NCI-H1436 treated with DMSO at 0.1 percent for 48 hours (cell line): ENCODE measurements around the gene TUB.

Source experiments
- DNase-seq: peaks from one replicate; lab custom pipeline; 2025; lab: John Stamatoyannopoulos, UW

TUB gene

DNA sequence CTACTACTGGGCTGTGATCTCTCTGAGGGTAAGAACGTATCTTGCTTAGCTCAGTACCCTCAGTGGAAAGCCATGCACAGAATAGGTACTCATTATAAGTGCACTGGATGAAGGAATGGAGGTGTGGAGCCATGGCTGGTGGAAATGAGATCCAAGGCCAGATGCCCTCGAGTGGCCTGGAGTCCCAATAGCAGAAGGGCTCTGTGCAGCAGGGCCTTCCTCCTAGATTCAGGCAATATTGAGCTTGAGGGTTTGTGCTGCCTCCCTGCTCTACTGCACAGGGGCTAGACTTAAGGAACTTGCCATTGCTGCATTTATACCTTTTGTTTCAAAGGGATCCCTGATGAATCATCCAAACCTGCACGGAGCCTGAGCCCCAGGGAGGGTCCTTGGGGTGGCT is 33.6 kb upstream of the TUB start:
- DNase-seq = no peak

DNA sequence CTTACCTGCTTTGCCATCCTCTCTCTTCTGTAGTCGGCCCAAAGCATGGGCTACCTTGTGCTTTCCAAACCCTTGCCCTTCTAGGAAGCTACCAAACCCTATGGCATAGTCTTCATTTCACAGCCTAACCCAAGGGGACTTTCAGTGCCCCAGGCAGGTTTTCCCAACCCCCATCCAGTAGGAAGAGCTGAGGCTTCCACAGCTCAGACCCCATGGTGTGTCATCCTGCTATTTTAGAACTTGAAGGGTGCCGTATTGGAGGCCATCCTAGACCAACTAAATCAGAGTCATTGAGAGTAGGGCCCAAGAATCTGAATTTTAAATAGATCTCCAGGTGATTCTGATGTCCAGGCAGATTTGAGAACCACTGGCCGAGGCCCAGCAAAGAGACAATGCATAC is 31.9 kb upstream of the TUB start:
- no peak for DNase-seq

GRCh38 chr11:8055091-8055835 is 25.7 kb upstream of the TUB start:
- DNase-seq = no peak

DNA sequence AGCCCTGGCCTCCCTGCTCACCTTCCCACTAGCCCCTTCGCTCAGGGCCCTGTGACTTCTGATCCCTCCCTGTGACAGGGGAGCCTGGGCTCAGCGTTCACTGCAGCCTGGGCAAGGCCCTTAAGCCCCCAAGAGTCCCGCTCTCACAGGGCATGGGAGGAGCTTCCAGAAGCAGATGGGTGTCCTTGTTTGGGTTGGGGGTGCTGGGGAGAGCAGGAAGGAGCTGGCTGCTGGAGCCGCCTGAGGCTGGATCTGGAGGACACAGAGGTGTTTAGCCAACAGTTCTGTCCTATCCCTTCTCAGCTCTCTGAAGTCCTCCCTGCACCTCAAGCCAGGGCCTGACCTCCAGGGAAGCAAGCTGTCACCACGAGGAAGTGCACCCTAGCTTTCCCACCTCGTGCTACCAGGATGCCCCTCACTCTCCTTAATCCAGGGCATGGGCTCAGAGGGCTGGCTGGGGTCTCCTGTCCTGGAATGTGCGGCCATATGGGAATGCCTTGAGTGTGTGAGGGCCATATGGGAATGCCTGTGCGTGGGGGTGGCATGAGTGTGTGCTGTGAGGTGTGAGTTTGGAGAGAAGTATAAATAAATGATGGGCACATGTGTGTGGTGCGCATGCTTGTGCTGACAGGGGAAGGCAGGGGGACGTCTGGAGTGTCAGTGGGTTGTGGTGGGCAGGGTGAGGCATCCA is 25.0 kb upstream of the TUB start:
- no peak for DNase-seq

- no peak for DNase-seq
Observed at GRCh38 chr11:8056810-8057463, 24.1 kb upstream of the TUB start.

DNA sequence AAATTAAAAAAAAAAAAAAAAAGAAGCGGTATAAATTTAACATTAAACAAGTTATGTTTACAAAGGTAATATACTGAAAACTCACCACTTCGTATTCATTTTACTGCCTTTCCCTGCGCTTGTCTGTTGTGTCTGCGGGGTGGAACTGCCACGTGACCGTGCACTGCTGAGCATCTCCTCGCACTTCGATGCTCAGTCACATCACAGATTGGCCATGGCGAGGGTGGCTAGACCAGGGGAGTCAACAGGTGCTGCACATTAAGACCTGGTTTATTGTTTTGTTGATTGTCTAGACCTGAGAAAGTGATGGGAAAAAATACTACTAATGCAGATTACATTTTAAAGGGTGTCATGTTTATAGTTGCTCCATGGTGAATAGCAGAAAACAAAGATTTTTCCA is 22.8 kb upstream of the TUB start:
- DNase-seq = no peak

GRCh38 chr11:8059030-8059429 is 22.0 kb upstream of the TUB start:
- DNase-seq = no peak

DNA sequence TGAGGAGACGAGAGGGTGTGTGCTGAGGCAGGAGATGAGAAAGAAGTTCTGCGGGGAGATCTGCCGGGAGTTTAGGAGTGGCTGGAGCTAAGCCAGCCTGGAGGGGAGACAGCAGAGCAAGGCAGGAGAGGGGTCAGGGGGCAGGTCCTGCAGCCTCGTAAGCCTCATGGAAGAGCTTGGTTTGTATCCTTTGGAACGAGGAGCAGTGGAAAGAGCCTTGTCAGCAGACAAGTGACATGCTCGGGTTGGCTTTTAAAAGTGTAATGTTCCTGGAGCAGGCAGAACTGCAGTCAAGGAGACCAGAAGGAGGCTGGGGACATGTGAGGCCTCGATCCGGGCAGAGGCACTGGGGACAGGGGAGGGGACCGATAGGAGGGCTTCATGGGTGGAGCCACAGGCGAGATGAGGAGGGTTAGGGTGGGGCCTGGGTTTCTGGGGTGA is 21.4 kb upstream of the TUB start:
- no peak for DNase-seq

- DNase-seq = no peak
Observed at GRCh38 chr11:8060146-8060719, 20.8 kb upstream of the TUB start.

- DNase-seq = no peak
Observed at GRCh38 chr11:8060801-8061554, 20.0 kb upstream of the TUB start.

DNA sequence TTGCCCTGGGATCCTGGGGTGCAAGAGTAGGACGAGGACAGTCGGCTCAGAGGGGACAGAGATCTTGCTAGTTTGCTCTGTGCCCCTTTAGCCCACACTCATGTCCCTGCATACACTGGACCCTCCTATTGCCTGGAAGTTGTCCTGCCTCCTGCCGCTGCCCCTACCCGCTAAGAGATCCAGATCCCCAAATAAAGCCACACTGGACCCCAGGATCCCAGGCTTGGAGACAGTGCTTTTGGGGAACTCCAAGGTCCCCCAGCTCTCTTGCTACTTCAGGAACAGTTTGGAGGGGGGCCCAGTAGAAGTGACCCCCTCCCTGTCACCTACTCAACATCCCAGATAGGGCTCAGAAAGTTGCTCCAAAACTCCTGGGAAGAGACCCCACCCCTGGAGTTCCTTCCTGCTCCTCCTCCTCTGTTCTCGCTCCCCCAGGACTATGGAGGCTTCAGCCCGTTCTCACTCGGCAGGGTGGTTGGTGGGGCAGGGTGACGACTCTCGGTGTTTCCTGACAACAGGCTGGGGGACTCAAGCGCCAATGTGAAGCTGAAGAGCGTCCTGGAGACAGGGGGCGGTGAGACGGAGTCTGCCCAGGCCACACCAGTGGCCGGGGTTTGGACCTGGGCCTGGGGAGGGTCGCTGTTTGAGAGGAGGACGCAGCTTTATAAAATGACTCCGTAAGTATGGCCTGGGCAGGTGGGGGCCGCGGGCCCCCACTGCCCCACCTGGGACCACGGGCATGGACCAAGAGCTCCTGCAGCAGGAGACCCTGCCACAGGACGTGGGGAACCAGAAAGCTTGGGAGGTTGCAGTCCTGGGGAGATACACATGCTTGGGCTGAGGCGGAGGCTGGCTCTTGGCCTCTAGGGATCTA is 19.2 kb upstream of the TUB start:
- DNase-seq = no peak

DNA sequence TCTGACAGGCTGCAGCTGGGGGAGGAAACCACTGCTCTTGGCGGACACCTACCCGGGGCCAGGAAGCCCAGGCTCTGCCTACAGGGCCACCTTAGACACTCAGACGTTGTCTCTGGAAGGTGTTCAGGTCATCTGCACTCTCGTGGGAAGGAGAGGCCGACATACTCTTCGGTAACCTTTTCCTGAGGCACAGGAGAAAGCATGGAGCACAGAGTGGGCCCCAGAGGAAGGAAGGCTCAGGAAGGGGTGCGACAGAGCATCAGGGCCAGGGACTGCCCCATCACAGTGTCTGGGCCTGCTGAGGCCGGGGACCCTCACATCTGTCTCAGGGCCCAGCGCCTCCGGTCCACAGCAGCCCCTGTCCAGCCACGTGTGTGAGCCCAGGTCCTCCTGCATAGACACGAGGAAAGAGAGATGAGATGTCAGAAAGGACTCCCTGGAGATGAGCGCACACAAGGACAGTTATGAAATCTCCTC is 18.2 kb upstream of the TUB start:
- no peak for DNase-seq

DNA sequence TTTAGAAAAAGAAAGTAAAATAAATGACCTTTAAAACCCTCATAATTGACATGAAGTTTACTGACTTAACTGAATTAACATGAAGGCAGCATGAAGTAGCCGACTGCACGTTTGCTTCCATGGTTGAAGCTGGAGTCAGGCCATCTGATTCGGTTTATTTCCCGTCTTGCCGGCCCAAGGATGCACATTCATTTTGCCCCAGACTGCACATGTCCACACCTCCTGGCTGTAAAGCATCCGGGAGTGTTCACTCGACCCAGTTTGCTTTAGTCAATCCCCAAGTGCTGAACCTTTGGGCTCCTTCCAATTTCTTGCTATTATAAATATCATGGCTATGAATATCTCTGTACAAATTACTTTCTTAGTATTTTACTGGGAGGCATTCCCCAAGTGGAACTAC is 17.7 kb upstream of the TUB start:
- DNase-seq = no peak

- no peak for DNase-seq
Observed at GRCh38 chr11:8065031-8065430, 16.0 kb upstream of the TUB start.

- DNase-seq = no peak
Observed at GRCh38 chr11:8066036-8066910, 14.7 kb upstream of the TUB start.

- DNase-seq = no peak
Observed at GRCh38 chr11:8066911-8067455, 14.0 kb upstream of the TUB start.

GRCh38 chr11:8067567-8067928 is 13.5 kb upstream of the TUB start:
- no peak for DNase-seq

DNA sequence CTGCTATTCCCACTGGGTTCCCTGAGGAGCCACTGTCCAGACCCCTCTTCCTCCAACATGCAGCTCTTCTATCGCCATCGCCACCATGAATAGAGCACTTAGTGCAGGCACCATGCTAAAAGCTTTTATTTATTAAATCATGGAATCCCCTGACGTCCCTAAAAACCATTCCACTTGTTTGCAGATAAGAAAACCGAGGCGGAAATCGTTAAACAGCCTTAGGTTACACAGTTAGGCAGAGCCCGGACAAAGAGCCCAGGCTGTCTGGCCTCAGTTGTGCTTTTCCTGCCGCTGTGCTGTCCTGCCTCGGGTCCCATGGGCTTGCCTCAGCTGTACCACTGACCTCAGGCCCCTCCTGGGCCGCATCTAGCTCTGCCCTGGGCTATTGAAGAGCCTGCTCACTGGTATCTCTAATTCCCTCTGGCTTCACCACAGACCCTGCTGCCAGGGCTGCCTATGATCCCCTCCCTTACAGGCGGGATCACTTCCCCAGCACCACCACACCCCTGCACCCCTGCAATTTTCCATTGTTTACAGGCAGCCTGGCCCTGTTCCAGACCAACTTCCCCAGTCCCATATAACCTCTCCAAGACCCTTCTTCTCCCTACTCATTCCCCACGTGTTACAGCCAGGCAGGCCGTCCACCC is 13.0 kb upstream of the TUB start:
- DNase-seq = no peak

DNA sequence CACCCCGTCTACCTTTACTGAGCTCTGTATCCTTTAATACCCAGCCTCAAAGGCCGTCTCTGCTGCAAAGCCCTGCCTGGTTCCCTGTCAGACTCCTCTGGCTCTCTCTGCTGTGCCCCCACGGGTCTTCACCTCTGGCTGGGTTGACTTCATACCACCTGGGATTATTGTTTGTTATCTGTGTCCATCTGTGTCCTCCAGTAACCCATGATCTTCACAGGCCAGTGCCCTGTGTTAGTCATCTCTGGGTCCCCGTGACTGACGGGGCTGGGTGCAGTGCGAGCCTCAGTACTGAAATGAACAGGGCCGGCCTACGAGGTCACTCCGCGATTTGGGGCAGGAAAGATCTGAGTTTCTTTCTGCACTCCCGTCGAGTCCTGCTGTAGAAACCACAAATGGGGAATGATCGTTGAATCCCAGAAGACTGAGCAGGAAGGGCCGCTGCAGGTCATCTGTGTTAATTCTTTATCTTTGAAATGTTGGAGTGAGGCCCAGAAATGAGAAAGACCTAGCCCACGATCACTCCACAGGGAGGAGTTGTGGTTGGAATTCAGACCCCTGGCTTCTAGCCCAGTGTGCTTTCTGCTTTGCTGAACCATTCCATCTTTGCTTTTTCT is 12.3 kb upstream of the TUB start:
- DNase-seq = no peak
